Psoas muscle (tissue), 8 donors: ENCODE results near the gene AREG. TPM values are rescaled to one million over a fixed set of nuclear protein-coding genes. Genes with fewer than 3 reads are reported as not detected.

Experiments used
- ATAC-seq, 4 donors: fragments of 200-7000 bp; cut with Tn5 transposase; one replicate each; pipeline ENCODE4 v1.9.1; 2020; ENCODE audit warnings: moderate library complexity in 3 of 4, mild to moderate bottlenecking in 2 of 4
- DNase-seq, 2 donors: peaks; one replicate each; pipeline ENCODE4 v3.0.0-alpha.2; 2020
- H3K27ac ChIP-seq: fragments of 200-600 bp; one replicate; pipeline ENCODE4 v1.8.0; 2022
- H3K27me3 ChIP-seq, 3 donors: fragments of 200-600 bp in 1 of 3; one replicate each; pipeline versions ENCODE4 v1.6.1 to v1.8.0; 2013 to 2022; ENCODE audit warnings: low read length in 2 of 3, mild to moderate bottlenecking in 2 of 3, moderate library complexity in 1 of 3; ENCODE audit not compliant: insufficient read depth in 3 of 3
- H3K36me3 ChIP-seq, 2 donors: fragments of 200-600 bp in 1 of 2; one replicate each; pipeline versions ENCODE4 v1.6.1 to v1.8.0; 2013 to 2022; ENCODE audit warnings: low read depth in 1 of 2, mild to moderate bottlenecking in 1 of 2, moderate library complexity in 1 of 2; ENCODE audit not compliant: insufficient read depth in 1 of 2
- H3K4me1 ChIP-seq: fragments of 200-600 bp; one replicate; pipeline ENCODE4 v1.8.0; 2022
- H3K4me3 ChIP-seq: fragments of 200-600 bp; one replicate; pipeline ENCODE4 v1.8.0; 2022; ENCODE audit warnings: mild to moderate bottlenecking
- H3K9me3 ChIP-seq: fragments of 200-600 bp; one replicate; pipeline ENCODE4 v1.8.0; 2022
- WGBS, 3 donors: extraction: QIAGEN DNeasy Blood & Tissue Kit; methylation state at CpG; one replicate each; pipeline versions ENCODE4 v1.1.6 to v1.1.7; 2013; 5-methylcytosine and 5-hydroxymethylcytosine counted together
- intact Hi-C, 2 donors: fragments of 100-400 bp; cut with DNase I; formaldehyde crosslinking; loops; one replicate each; pipeline versions ENCODE4 v1.11.0 to v1.14.2; 2022
- polyA plus RNA-seq, 3 donors: library from polyadenylated mRNA; stranded (reverse); fragments of 200-250 nt; gene quantifications; one replicate each; pipeline ENCODE4 v1.2.3, GENCODE V29; 2013
- total RNA-seq, 4 donors: library from RNA; stranded (reverse); fragmentation: NEBNext Ultra II Directional in 2 of 4; extraction: Animal tissue kit (Norgen Biotek cat#: 25700) in 2 of 4; gene quantifications; one replicate each; pipeline versions ENCODE4 v1.2.1 to v1.2.4, GENCODE V29; 2021 to 2023
- TF ChIP-seq, protein P1 (sequence below): fragments of 200-600 bp; IDR thresholded peaks from one replicate; pipeline ENCODE4 v1.8.0; 2022; ENCODE audit warnings: antibody characterized with exemption
- donor health status: healthy with polysubstance abuse.
- donor health status: DM: no; HTN: no; CAD: no; lungs with moderate emphysema.
- donor health status: Bipolar disorder and iron deficiency.
- donor health status: healthy.
- donor health status: DM: yes; HTN: yes; CAD: no.
- donor health status: DM: no; HTN: no; CAD: no.
- donor health status: DM: no; HTN: no; CAD: no.
- donor health status: DM: yes; HTN: yes; CAD: no.

AREG gene
- total and polyA plus RNA-seq, 7 donors = 0.25 to 1.3 (median 0.75) TPM; not detected in 1

GRCh38 chr4:74453829-74454742 lies 9.2 kb downstream of the AREG start:
- Histone ChIP-seq H3K36me3 (no peaks in the 10 kb centered on the region), H3K4me1 (no peaks in the 10 kb centered on the region), H3K4me3 (no peak overlapping the region), H3K9me3 (no peaks in the 10 kb centered on the region), H3K27me3 (no peaks in the 10 kb centered on the region), H3K27ac (no peak overlapping the region)
- no peak for ATAC-seq
- no peak for DNase-seq
- 90 to 94% (median 94%) methylated on average over 6 of the region's 6 CpGs for WGBS, 3 donors
- intact Hi-C loops = no loop called here
- TF ChIP-seq, protein P1, sequence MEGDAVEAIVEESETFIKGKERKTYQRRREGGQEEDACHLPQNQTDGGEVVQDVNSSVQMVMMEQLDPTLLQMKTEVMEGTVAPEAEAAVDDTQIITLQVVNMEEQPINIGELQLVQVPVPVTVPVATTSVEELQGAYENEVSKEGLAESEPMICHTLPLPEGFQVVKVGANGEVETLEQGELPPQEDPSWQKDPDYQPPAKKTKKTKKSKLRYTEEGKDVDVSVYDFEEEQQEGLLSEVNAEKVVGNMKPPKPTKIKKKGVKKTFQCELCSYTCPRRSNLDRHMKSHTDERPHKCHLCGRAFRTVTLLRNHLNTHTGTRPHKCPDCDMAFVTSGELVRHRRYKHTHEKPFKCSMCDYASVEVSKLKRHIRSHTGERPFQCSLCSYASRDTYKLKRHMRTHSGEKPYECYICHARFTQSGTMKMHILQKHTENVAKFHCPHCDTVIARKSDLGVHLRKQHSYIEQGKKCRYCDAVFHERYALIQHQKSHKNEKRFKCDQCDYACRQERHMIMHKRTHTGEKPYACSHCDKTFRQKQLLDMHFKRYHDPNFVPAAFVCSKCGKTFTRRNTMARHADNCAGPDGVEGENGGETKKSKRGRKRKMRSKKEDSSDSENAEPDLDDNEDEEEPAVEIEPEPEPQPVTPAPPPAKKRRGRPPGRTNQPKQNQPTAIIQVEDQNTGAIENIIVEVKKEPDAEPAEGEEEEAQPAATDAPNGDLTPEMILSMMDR = no peak

- intact Hi-C loops = no loop called here
- no peak for ATAC-seq
Observed at GRCh38 chr4:74455361-74456055, 10.6 kb downstream of the AREG start.

DNA sequence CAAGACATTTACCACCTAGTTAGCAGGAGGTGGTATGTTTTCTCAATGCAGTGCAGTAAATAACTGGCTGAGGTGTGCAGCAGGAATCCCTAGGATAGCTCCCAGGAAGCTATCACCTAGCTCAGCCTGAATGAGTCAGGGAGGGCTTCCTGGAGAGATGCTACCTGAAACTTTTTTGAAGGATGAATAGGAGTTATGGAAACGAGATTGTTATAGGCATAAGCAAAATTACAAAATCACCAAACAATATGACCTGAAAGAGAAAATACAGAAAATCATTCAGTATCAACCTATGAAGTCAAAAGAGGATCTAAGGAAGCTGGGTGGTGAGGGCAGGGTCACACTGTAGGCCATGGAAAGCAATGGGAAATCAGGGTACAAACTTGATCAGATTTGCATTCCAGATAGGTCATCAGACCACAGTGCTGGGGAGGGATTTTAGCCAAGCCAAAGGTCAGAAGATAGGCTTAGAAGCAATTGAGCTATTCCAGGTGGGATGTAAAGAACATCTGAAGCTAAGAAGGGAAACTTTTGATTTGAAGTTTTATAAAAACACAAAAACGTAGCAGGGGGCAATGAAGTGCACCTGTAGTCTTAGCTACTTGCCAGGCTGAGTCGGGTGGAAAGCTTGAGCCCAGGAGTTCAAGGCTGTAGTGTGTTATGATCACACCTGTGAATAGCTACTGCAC lies 11.3 kb downstream of the AREG start:
- no peak overlapping the region for H3K4me3 ChIP-seq
- no peaks in the 10 kb centered on the region for H3K27me3 ChIP-seq
- DNase-seq (no peak), ATAC-seq (no peak)
- no peaks in the 10 kb centered on the region for H3K4me1 ChIP-seq
- 47 to 51% (median 51%) methylated on average over 3 of the region's 3 CpGs for WGBS, 3 donors
- no peaks in the 10 kb centered on the region for H3K9me3 ChIP-seq
- H3K27ac ChIP-seq = no peak overlapping the region
- intact Hi-C loops = no loop called here
- TF ChIP-seq, protein P1 = no peak
- H3K36me3 ChIP-seq = no peaks in the 10 kb centered on the region

More at GRCh38 chr4:74455361-74456055, 10.6 kb downstream of the AREG start:
- H3K4me3 ChIP-seq = no peak overlapping the region
- DNase-seq = no peak
- TF ChIP-seq, protein P1 = no peak
- WGBS, 3 donors = 94 to 96% (median 95%) methylated on average over 4 of the region's 4 CpGs
- H3K36me3 ChIP-seq = no peaks in the 10 kb centered on the region
- no peaks in the 10 kb centered on the region for H3K27me3 ChIP-seq
- no peaks in the 10 kb centered on the region for H3K4me1 ChIP-seq
- H3K9me3 ChIP-seq = no peaks in the 10 kb centered on the region
- H3K27ac ChIP-seq = no peak overlapping the region

- Histone ChIP-seq H3K36me3 (no peaks in the 10 kb centered on the region), H3K9me3 (no peaks in the 10 kb centered on the region), H3K4me3 (no peak overlapping the region), H3K27ac (no peak overlapping the region), H3K4me1 (no peaks in the 10 kb centered on the region), H3K27me3 (no peaks in the 10 kb centered on the region)
- 84 to 87% (median 85%) methylated on average over 5 of the region's 5 CpGs for WGBS, 3 donors
- TF ChIP-seq, protein P1 = no peak
- no peak for ATAC-seq
- no peak for DNase-seq
- intact Hi-C loops = no loop called here
Observed at GRCh38 chr4:74456849-74457395, 12.0 kb downstream of the AREG start.
